BE2C (cell line): Measurements from ENCODE around the gene GALNT12.

Experiments used
- DNase-seq: peaks from one replicate; pipeline ENCODE4 v3.0.0-alpha.2; 2020
- H3K27me3 ChIP-seq: fragments of 250-450 bp; sonication (Bioruptor Pico); 2 replicates; pipeline ENCODE4 v1.5.1; 2020; ENCODE audit warnings: mild to moderate bottlenecking
- H3K36me3 ChIP-seq: fragments of 250-450 bp; sonication (Bioruptor Pico); 2 replicates; pipeline ENCODE4 v1.5.1; 2020; ENCODE audit warnings: mild to moderate bottlenecking
- H3K4me1 ChIP-seq: fragments of 250-450 bp; sonication (Bioruptor Pico); 2 replicates; pipeline ENCODE4 v1.5.1; 2020
- H3K4me3 ChIP-seq: 2 replicates; pipeline ENCODE4 v1.5.1; 2011; ENCODE audit warnings: low read depth, low read length
- H3K9me3 ChIP-seq: fragments of 250-450 bp; sonication (Bioruptor Pico); 2 replicates; pipeline ENCODE4 v1.5.1; 2020
- TF ChIP-seq, protein P1 (sequence below): IDR thresholded peaks from 2 replicates; pipeline ENCODE4 v1.5.1; 2012; ENCODE audit warnings: mild to moderate bottlenecking, low read depth, low read length

The GALNT12 gene

DNA sequence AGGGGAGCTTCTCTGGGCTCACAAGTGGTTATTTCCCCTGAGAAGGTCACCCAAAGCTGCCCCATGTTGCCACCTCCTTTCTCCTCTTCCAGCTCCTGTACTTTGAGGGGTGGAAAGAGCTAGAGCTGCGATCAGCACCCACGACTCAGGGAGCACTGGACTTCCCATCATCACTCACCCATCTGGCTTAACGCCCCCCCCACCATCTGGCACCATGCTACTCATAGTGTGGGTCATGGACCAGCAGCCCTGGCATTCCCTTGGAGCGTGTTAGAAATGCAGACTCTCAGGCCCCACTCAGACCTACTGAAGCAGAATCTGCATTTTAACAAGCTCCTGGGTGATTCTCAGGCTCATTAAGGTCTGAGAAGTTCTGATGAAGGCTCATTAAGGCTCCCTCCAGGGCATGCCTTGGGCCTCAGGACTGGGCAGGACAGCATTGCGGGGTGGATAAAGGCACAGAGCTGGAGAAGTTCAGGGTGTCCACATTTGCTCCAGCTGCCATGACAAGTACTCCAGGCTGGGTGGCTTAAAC lies 67.3 kb downstream of the GALNT12 start:
- no peaks in the 10 kb centered on the region for H3K9me3 ChIP-seq
- no peaks in the 10 kb centered on the region for H3K4me1 ChIP-seq
- TF ChIP-seq, protein P1, sequence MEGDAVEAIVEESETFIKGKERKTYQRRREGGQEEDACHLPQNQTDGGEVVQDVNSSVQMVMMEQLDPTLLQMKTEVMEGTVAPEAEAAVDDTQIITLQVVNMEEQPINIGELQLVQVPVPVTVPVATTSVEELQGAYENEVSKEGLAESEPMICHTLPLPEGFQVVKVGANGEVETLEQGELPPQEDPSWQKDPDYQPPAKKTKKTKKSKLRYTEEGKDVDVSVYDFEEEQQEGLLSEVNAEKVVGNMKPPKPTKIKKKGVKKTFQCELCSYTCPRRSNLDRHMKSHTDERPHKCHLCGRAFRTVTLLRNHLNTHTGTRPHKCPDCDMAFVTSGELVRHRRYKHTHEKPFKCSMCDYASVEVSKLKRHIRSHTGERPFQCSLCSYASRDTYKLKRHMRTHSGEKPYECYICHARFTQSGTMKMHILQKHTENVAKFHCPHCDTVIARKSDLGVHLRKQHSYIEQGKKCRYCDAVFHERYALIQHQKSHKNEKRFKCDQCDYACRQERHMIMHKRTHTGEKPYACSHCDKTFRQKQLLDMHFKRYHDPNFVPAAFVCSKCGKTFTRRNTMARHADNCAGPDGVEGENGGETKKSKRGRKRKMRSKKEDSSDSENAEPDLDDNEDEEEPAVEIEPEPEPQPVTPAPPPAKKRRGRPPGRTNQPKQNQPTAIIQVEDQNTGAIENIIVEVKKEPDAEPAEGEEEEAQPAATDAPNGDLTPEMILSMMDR: no peak
- no peaks in the 10 kb centered on the region for H3K36me3 ChIP-seq
- H3K27me3 ChIP-seq: peaks cover under 1% of the 10 kb centered on the region; the same call in 1 of the 2 replicates
- DNase-seq: no peak
- no peak overlapping the region for H3K4me3 ChIP-seq

DNA sequence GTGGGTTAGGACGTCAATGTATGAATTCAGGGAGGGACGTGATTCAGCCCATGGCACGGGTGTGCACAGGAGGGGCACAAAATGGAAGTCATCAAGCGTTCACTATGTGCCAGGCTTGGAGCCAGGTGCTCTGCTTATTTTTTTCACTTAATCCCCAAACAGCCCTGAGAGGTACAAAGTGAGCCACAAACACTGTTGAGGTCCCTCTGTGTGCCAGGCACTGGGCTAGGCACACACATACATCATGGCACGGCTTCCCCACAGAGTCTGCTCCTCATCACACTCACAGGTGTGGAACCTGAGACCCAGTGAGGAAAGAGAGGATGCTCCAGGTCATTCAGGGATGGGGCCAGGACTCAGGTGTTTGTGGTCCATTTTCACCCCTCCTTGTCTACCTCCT lies 68.1 kb downstream of the GALNT12 start:
- DNase-seq: no peak
- TF ChIP-seq, protein P1: no peak
- no peaks in the 10 kb centered on the region for H3K36me3 ChIP-seq
- H3K27me3 ChIP-seq: peaks cover 8% of the 10 kb centered on the region
- no peaks in the 10 kb centered on the region for H3K9me3 ChIP-seq
- no peak overlapping the region for H3K4me3 ChIP-seq
- no peaks in the 10 kb centered on the region for H3K4me1 ChIP-seq

DNA sequence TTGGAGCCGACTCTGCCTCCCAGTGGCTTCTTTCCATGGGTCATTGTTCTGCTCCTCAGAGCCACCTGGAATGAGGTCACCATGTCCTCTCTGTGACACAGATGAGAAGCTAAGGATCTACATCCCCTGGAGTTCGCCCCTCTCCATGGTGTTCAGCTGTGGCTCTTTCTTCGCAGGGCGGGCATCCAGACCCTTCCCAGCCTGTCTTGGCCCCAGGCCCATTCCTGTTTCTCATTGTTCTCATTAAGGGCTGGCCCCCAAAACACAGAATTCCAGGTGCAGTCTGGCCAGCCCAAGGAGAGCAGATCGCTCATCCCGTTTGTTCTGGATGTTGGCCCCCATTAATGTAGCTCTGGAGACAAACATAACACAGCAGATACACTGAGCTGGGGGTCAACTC lies 69.8 kb downstream of the GALNT12 start:
- Histone ChIP-seq H3K9me3 (no peaks in the 10 kb centered on the region), H3K4me1 (no peaks in the 10 kb centered on the region), H3K27me3 (peaks cover 18% of the 10 kb centered on the region), H3K4me3 (no peak overlapping the region), H3K36me3 (no peaks in the 10 kb centered on the region)
- no peak for DNase-seq
- TF ChIP-seq, protein P1: no peak

GRCh38 chr9:98879094-98879962 lies 71.9 kb downstream of the GALNT12 start:
- Histone ChIP-seq H3K27me3 (peaks cover 18% of the 10 kb centered on the region), H3K9me3 (no peaks in the 10 kb centered on the region)
- TF ChIP-seq, protein P1: no peak

GRCh38 chr9:98879963-98880310 lies 72.5 kb downstream of the GALNT12 start:
- DNase-seq: no peak
- Histone ChIP-seq H3K36me3 (no peaks in the 10 kb centered on the region), H3K4me3 (no peak overlapping the region), H3K4me1 (no peaks in the 10 kb centered on the region), H3K27me3 (peaks cover 18% of the 10 kb centered on the region), H3K9me3 (no peaks in the 10 kb centered on the region)
- TF ChIP-seq, protein P1: no peak

More at GRCh38 chr9:98879094-98879962, 71.9 kb downstream of the GALNT12 start:
- no peak for DNase-seq
- Histone ChIP-seq H3K4me3 (no peak overlapping the region), H3K4me1 (no peaks in the 10 kb centered on the region), H3K36me3 (no peaks in the 10 kb centered on the region)
